IPS-18a (cell line): Measurements from ENCODE around the gene ATP5ME.

Source experiments
- H3K27ac ChIP-seq: one replicate; pipeline ENCODE4 v1.5.1; 2013; ENCODE audit warnings: low read length
- H3K27me3 ChIP-seq: one replicate; pipeline ENCODE4 v1.6.1; 2013; ENCODE audit warnings: mild to moderate bottlenecking, low read length; ENCODE audit not compliant: control insufficient read depth, insufficient read depth
- H3K36me3 ChIP-seq: one replicate; pipeline ENCODE4 v1.6.1; 2013; ENCODE audit warnings: low read depth, low read length; ENCODE audit not compliant: control insufficient read depth
- H3K4me1 ChIP-seq: one replicate; pipeline ENCODE4 v1.6.1; 2013; ENCODE audit warnings: low read depth, low read length; ENCODE audit not compliant: control insufficient read depth
- H3K4me3 ChIP-seq: one replicate; pipeline ENCODE4 v1.5.1; 2013; ENCODE audit warnings: low read length
- H3K9ac ChIP-seq: one replicate; pipeline ENCODE4 v1.6.1; 2013; ENCODE audit warnings: mild to moderate bottlenecking, low read length, moderate library complexity
- H3K9me3 ChIP-seq: one replicate; pipeline ENCODE4 v1.6.1; 2013; ENCODE audit warnings: low read depth, low read length; ENCODE audit not compliant: control insufficient read depth

The ATP5ME gene

DNA sequence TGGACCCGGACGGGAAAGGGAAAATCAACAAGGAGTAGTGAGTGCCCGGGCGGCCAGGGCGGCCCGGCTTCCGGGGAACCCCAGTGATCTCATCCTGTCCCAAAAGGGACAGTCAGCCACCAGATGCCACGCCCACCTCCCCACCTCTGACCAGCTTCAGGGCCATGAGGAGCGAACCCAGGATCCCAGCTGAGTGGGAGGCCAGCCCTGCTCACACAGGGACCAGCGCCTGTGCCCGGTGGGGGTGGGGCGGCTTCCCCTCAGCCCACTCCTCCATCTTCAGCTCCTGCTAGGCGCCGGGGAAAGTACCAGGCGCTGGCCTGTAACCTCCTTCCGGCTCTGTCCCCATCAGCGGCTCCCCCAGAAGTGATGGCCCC is 6.5 kb upstream of the ATP5ME start:
- Histone ChIP-seq H3K9me3 (no peaks in the 10 kb centered on the region), H3K4me1 (no peaks in the 10 kb centered on the region), H3K4me3 (peak overlapping the region; percentile 40), H3K27ac (no peak overlapping the region), H3K36me3 (no peaks in the 10 kb centered on the region), H3K27me3 (no peaks in the 10 kb centered on the region), H3K9ac (no peak overlapping the region)

DNA sequence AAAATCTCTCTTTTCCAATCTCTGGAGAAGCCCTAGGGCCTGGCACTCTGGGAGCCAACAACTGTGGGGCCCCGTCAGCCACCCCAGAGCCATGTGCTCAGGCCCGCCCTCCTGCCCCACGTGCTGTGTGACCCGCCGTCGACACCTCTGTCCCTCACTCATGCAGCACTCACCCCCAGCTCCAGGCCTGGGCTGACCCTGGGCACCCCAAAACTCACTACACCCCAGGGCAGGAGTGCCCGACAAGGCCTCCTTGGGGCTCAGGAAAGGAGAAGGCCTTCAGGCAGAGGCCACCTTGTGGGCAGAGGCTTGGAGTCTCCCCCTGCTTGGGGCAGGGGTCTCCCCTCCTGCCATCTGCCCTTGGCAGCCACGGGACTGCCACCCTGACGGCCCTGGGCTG is 6.0 kb upstream of the ATP5ME start:
- Histone ChIP-seq H3K27ac (no peak overlapping the region), H3K27me3 (no peaks in the 10 kb centered on the region), H3K9ac (no peak overlapping the region), H3K36me3 (no peaks in the 10 kb centered on the region), H3K4me1 (no peaks in the 10 kb centered on the region), H3K4me3 (no peak overlapping the region), H3K9me3 (no peaks in the 10 kb centered on the region)

DNA sequence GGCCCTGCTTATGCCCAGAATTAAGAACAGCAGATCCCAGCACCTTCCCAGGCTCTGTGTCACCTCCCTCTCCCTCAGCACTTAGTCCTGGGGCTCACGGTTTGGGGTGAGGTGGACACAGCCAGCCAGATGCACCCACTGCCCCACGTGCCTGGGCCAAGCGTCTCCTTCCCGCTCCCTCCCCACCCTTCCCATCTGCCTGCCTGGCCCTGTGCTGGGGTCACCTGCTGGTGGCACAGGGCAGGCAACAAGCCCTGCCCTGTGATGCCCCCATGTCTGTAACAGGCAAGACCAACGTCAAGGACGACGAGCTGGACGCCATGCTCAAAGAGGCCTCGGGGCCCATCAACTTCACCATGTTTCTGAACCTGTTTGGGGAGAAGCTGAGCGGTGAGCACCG is 5.6 kb upstream of the ATP5ME start:
- Histone ChIP-seq H3K4me3 (no peak overlapping the region), H3K27me3 (no peaks in the 10 kb centered on the region), H3K9ac (no peak overlapping the region), H3K36me3 (no peaks in the 10 kb centered on the region), H3K9me3 (no peaks in the 10 kb centered on the region), H3K27ac (no peak overlapping the region), H3K4me1 (no peaks in the 10 kb centered on the region)

DNA sequence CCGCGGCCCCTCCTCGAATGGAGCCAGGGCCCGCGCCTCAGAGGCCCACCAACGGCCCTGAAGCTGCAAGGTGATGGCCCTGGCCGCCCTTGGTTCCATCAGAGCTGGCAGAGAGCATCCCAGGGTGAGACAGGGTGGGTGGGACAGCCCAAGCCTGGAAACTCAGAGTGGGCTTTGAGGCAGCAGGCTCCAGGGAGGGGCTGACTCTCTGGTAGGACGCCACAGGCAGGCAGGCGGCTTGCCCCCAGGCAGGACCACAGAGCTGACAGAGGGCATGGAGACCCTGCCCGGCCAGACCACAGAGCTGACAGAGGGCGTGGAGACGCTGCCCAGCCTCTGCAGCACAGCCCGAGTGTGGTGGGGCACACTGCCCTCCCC is 5.0 kb upstream of the ATP5ME start:
- Histone ChIP-seq H3K9me3 (no peaks in the 10 kb centered on the region), H3K27ac (no peak overlapping the region), H3K4me1 (no peaks in the 10 kb centered on the region), H3K4me3 (no peak overlapping the region), H3K36me3 (no peaks in the 10 kb centered on the region), H3K9ac (no peak overlapping the region), H3K27me3 (no peaks in the 10 kb centered on the region)

DNA sequence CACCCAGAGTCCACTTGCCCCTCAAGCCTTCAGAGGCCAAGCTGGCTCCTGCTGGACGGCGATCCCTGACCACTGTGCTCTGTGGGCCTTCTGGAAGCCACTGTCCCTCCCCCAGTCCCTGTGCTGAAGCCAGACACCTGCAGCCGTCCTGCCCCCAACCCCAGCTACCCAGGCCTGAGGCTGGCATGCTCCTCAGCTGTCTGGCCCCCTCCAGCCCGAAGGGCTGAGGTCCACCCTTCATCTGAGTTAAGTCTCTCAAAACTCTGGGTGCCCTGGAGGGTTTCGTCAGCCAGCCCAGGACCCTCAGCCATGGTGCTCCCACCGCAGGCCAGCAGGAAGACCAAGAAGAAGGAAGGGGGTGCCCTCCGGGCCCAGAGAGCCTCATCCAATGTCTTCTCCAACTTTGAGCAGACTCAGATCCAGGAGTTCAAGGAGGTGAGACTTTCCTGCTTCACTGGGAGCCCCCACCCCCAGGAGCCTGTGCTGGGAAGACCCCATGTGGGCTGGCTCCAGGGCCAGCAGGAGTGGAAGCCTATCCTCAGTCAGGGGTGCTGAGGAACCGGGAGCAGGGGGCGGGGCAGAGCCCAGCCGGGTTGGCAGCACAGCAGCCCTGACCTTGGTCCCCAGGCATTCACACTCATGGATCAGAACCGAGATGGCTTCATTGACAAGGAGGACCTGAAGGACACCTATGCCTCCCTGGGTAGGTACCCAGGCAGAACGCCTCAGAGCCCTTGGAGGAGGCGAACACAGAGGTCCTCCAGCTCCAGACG is 4.4 kb upstream of the ATP5ME start:
- H3K36me3 ChIP-seq: no peaks in the 10 kb centered on the region
- no peak overlapping the region for H3K9ac ChIP-seq
- H3K27ac ChIP-seq: no peak overlapping the region
- H3K27me3 ChIP-seq: no peaks in the 10 kb centered on the region
- no peaks in the 10 kb centered on the region for H3K9me3 ChIP-seq
- H3K4me1 ChIP-seq: no peaks in the 10 kb centered on the region
- H3K4me3 ChIP-seq: no peak overlapping the region

DNA sequence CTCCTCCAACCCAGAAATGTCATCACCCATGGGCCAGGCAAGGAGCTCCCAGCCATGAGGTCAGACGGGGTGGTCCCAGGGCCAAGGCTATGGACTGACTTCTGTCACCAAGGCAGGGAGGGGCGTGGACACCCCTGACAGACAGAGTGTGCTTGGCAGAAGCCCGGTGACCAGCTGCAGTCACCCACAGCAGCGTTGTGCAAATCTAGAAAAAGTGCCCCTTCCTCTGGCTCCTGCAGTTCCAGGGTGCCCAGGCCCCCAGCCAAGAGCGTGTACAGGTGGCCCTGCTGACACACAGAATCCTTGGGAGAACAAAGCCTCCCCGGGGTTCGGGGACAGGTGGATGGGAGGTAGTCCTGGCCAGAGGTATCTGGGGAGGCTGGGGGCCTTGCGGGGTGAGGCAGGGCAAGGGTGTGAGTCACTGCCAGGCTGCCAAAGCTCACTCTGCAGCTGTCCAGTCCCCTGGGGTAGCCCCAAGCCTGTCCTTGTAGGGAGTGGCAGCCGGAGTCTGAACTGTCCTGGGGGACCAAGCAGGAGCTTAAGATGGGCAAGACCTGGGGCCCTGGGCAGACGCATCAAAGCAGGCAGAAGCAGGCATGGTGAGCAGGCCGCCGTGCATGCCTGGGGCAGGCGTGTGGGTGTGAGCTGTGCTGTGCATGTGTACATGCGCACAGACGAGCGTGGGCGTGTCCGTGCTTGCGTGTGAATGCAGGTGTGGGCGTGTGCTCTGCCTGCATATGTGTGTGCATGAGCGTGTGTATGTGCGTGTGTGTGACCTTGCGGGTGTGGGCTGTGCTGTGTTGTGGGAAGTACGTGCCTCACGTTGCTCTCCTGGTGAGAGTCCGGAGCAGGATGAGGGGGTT is 3.6 kb upstream of the ATP5ME start:
- Histone ChIP-seq H3K36me3 (peaks cover under 1% of the 10 kb centered on the region), H3K9ac (no peak overlapping the region), H3K4me1 (no peaks in the 10 kb centered on the region), H3K4me3 (no peak overlapping the region), H3K27ac (no peak overlapping the region), H3K9me3 (no peaks in the 10 kb centered on the region), H3K27me3 (no peaks in the 10 kb centered on the region)

DNA sequence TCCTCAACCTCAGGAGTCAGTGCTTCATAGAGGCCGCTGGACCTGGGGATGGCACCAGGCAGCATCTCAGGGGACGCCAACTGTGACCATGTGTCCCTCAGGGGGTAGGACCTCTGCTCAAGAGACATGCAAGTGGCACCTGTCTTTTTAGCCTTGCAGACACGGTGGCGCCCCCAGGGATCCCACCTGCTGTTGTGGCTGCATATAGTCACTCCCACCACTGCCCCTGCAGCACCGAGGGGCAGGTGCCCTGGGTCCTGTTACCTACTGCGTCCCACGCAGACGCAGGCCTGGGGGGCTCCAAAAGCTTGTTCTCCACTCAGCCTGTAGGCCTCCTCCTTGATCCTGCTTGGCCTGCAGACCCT is 2.8 kb upstream of the ATP5ME start:
- Histone ChIP-seq H3K4me3 (no peak overlapping the region), H3K27ac (no peak overlapping the region), H3K9me3 (no peaks in the 10 kb centered on the region), H3K27me3 (no peaks in the 10 kb centered on the region), H3K4me1 (no peaks in the 10 kb centered on the region), H3K9ac (no peak overlapping the region), H3K36me3 (peaks cover 8% of the 10 kb centered on the region)

DNA sequence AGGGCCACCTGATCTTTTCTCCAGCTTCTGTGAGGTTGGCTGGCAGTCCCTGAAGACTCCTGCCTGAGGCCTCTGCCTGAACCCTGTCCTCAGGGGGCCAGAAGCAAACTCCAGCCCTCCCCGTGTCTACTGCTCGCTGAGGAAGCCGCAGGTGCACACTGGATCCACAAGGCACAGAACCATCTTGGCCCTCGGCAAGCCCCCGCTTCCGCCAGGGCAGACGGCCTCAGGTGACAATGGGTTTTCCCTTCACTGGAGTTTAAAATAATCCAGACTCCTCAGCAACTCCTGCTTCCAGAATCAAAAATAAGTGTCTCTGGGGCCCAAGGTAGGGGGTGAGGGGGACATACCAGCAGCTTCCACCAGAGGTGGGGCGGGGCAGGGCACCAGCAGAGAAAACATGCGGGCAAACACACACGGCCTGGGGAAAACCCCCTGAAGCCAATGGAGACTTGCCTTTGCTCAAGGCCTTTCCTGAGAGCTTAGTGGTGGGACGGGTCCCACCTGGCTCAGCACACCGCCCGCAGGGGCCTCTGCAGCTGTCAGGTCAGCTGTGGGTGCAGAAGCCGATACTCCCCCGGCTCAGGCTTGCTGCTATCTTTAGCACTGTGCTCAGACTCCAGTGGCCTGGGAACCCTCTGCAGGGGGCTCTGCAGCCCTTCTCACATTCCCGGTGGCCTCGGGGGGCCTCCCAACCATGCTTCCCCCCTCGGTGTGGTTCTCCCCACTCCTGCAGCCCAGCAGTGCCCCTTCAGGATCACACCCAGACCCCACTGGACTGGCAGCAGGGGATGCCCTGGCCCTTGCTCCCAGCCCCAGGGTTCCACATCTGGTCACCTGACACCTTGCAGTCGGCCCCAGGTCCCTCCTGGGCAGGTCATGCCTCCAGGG is 2.1 kb upstream of the ATP5ME start:
- H3K4me1 ChIP-seq: no peaks in the 10 kb centered on the region
- no peak overlapping the region for H3K4me3 ChIP-seq
- H3K27me3 ChIP-seq: no peaks in the 10 kb centered on the region
- no peaks in the 10 kb centered on the region for H3K9me3 ChIP-seq
- H3K36me3 ChIP-seq: peaks cover 14% of the 10 kb centered on the region
- H3K27ac ChIP-seq: no peak overlapping the region
- no peak overlapping the region for H3K9ac ChIP-seq

DNA sequence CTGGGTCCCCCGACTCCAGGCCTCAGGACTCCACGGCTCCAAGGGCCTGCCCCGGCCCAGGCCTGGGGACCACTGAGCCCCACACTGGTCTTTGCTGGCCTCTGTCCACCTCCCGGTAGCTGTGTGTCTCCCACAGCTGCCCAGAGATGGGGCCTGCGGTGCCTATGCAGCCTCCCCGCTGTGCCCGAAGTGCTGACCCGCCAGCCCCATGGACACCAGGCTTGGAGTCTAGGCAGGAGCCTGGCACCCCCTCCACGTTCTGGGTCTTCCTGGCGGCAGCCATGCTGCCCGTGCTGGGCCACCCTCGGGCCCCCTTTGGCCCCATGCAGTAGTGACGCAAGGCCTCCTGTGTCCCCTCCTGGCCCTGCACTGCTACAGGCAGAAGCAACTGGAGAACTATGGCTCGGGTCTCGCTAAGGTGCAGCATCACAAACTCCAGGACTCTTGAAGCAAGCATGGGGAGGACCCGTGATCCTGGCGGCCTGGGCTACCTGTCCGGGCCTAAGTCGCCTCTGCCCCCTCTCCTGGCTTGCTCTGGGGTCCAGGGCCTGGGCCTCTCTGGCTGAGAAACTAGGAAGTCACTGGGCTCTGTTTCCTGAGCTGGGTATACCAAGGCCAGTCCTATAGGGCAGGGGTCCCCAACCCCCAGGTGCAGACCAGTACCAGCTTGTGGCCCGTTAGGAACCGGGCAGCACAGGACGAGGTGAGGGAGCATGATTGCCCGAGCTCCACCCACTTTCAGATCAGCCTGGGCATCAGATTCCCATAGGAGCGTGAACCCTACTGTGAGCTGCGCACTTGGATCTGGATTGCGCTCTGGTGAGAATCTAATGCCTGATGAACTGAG is 1.2 kb upstream of the ATP5ME start:
- no peak overlapping the region for H3K27ac ChIP-seq
- peak overlapping the region; percentile 72 for H3K9ac ChIP-seq
- peaks cover 14% of the 10 kb centered on the region for H3K36me3 ChIP-seq
- H3K4me3 ChIP-seq: peak overlapping the region; percentile 80
- no peaks in the 10 kb centered on the region for H3K27me3 ChIP-seq
- no peaks in the 10 kb centered on the region for H3K9me3 ChIP-seq
- no peaks in the 10 kb centered on the region for H3K4me1 ChIP-seq

DNA sequence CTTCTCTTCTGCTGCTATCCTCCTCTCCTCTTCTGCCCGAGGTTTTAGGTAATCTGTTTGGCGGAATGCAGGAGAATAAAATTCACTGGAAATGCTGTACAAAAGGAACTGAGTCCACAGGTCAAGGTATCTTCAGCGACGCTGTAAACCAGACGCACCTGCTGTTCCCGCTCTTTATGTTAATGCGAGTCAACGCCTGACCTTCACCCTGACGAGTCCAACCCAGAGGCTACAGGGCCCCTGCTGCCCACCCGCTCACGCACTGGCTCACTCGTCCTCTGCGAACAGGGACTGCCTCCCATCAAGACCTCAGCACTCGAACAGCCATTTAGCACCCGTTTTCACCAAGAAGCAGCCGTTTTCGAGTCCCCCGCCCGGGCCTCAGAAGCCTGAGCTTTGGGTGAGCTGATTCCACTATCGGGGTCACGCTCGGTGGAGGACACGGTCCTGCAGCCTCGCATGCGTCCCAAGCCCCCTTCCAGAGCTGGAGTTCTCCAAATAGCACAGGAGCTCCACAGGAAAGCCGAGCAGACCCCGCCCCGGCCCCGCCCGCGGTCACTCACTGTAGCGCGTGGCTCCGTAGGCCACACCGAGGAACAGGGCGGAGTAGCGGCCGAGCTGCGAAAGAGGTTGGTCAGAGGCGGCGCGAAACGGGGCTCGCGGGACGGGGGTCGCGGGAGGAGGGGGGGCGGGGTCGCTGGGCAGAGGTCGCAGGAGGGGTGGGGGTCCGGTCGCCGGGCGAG is 556 bp downstream of the ATP5ME start:
- H3K9ac ChIP-seq: peak overlapping the region; percentile 84
- no peaks in the 10 kb centered on the region for H3K27me3 ChIP-seq
- peak overlapping the region; percentile 78 for H3K4me3 ChIP-seq
- H3K9me3 ChIP-seq: no peaks in the 10 kb centered on the region
- peak overlapping the region; percentile 50 for H3K27ac ChIP-seq
- H3K36me3 ChIP-seq: peaks cover 14% of the 10 kb centered on the region
- no peaks in the 10 kb centered on the region for H3K4me1 ChIP-seq
